Astrocyte of the hippocampus (primary cell): ENCODE measurements around the gene MOV10.

Experiments
- DNase-seq: peaks from one replicate; pipeline ENCODE4 v3.0.0; 2011; ENCODE audit warnings: low read depth, low spot score

Gene MOV10

DNA sequence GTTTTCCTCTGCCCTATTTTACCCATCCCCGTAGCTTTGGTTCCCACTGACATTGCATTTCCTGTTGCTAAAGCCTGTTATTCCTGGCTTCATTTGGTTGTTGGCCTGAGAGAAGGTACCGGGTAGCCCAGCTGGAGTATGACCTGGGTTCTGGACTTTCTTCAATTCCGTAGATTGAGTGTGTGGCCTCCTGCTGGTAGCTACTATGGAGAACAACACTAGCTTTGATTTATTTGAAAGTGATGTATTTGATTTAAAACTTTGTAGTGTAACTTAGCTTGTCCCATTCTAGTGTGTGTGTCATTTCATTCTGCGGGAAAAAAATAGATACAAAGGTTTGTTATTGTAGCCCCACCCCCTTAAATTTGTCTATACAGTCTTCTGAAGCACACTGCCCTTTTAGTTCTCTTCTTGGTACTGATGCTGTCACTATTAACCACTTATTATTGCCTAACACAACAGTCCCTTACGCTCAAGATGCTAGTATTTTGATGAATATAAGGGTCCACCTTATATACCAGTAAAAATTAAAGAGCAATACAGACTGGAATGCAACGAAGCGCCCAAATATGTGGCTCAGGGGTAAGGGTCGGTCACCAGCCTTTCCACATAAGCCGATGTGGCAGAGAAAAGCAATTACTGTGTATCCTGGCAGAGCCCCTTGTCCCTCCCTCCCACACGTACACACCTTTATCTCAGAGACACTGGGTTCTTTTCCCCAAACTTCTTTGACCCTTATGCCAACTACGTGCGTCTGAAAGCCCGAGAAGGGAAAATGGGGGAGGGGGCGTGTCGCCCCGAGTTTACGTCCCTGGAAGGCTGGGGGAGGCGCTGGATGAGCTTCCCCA, 643 bp upstream of the MOV10 start:
- DNase-seq, result peak; percentile 68

DNA sequence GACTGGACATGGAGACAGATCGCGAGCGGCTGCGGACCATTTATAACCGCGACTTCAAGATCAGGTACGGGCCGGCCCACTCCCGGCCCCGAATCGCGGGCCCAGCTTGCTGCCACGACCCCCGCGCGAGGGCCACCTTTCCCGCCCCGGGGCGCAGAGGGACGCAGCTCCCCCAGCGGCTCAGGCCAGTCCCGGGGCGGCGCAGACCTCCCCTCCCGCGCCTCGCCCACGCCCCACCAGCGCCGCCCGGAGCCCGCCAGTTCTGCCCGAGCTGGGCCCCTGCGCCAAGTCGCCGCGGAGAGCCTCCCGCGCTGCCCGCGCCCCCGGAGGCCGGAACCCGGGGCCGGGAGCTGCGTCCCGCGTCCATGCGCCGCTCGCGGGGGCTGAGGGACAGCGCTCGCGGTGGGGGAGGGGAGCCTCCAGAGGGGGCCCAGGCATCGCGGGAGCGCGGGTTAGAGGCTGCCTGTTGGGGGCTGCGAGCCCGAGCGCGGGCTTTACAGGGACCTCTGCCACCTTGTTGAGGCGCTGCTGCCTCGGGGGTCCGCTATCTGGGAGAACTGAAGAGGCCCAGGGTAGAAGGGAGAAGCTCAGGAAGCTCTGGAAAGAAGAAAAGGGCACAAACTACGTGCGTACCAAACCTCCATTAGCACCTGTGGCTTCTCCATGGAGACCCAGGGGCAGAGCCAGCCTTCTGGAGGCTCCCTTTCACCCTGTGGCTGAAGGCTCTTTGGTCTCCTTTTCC, 698 bp downstream of the MOV10 start:
- DNase-seq, result peak; percentile 79

DNA sequence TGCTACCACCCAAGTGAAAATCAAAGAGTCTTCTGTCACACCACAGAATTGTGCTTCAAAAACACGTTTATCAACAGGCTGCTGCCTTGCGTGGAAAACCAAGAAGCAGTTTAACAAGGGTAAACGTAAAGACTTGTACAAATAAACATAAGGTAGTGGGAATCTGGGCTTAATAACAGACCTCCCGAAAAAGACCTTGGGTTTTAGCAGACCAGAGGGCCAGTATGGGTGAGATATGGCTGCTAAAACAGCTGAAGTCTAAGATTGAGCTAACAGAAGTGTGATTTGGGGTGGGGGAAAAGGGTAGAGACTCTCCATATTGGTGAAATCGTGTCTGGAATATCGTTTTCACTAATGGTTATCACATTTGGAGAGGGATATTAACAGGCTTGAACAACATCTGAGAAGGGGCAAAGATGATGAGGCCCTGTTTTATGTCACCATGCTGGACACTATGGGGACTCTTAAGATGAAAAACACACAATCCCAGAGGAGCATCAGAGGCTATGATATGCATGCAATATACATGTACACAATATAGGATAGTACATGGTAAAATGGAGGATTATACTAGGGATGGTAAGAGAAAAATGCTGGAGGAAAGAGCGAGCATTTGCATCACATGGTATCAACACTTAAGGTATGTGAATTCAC, 1.4 kb downstream of the MOV10 start:
- no peak for DNase-seq

DNA sequence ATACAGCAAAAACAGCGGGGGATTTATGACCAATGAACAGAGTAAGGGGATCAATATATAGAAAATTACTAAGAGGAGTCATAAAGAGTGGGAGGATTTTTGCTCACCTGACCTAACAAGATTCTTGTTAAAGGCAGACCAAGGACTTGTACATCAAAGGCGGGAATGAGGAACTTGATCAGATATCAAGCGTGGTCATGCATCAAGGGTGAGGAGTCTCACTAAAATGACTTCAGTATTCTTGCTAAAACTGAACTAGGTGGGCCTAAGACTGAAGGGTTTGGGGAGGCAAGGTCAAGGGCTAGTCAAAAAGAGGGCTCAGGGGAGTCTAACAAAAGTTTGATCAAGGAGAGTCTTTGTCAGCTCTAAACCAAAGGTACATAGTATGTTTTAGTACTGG, 2.1 kb downstream of the MOV10 start:
- no peak for DNase-seq

DNA sequence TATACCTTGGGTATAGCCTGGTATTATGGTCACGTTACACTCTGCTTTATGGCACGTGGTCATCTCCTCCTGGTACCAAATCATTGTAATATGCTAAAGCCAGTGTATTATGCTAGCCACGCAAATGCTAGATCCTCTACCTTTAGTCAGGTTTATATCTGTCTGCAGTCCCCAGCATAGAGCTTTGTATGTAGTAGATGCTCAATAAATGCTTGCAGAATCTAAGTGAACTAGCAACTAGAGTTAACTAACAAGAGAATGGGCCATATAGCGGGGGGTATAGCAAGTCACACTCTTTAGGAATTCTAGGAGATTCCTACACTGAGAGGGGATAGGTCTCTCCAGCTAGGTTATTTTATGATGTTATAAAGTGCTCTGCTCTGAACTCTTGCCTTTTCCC, 3.0 kb downstream of the MOV10 start:
- no peak for DNase-seq

DNA sequence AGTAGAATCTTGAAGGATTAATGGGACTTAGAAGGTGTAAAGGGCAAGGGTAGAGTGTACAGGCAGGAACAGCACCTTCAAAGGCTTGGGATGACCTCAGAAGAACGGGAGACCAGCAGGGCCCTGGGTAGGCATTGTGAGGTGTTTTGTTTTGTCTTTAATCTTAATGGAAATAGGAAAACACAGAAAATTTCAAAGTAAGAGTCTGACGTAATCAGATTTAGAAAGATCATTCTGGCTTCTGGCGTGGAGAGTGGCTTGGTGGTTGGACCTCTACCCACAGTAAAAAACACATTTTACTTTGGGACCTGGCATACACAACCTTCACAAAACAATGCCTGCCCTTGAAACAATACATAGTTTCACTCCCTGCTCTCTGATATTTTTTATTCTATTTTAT, 4.1 kb downstream of the MOV10 start:
- no peak for DNase-seq

DNA sequence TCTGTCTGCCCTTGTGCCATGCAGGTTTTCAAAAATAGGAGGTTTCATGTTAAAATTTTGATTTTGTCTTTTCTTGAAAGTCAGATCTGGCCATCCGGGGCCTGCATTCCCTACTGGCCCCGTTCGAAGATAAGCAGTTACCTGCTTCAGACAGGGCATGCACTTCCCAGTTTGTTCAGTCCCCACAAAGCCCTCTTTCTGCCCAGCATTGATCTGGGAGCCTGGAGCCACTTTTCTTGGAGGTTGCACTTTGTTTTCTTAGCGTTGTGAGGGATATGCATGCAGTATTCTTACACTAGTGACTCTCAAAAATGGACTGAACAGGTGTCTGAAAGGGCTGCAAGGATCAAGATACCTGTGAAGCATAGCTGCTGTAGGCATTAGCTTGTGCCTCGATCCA, 11.5 kb downstream of the MOV10 start:
- no peak for DNase-seq

DNA sequence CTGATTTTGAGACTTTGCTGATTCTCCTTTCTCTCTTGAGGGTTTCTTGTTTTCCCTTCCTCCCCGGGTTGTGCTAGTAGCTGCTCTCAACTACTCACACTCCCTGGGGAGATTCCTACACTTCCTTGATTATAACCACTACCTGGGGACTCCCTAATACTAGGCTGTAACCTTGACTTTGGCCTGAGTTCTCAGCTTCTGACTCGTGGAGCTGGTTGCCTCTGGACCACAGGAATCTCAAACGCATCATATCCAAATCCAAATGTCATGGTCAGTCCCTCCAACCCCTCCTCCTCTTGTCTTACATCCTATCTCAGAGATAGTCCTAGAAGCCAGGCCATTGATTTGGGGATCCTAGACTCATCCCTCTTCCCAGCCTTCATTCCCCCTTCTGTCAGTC, 12.0 kb downstream of the MOV10 start:
- DNase-seq, result no peak

DNA sequence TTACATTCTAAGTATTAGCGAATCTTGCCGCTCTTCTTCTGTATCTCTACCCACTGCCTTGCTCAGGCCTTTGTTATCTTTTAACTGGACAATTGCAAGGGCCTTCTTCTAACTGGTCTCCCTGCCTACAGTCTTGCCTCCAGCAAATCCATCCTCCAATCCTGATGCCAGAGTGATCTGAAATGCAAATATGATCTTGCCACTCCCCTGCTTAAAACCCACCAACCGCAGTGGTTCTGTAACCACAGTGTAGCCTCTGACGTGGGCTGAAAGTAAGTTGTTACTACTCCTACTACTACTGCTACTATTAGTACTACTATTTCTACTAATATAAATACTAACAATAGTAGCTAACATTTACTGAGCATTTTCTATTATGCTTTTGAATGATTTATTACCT, 12.4 kb downstream of the MOV10 start:
- DNase-seq, result no peak

DNA sequence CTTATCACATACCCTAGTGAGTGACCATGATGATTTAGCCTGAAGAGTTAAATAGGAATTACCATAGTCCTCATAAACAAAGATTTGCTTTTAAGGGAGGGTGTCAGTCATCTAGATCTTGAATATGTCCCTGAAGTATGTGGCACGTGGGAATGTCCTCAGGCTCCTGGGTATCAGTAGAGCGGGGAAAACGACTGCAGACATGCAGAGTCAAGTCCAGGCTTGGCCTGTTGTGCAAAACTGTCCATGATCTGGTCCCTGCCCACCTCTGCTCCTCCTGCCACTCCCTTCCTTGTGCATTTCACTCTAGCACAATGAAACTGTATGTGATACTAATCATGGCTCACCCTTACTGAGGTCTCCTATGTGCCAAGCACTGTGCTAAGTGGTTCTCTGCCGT, 12.9 kb downstream of the MOV10 start:
- DNase-seq, result no peak

DNA sequence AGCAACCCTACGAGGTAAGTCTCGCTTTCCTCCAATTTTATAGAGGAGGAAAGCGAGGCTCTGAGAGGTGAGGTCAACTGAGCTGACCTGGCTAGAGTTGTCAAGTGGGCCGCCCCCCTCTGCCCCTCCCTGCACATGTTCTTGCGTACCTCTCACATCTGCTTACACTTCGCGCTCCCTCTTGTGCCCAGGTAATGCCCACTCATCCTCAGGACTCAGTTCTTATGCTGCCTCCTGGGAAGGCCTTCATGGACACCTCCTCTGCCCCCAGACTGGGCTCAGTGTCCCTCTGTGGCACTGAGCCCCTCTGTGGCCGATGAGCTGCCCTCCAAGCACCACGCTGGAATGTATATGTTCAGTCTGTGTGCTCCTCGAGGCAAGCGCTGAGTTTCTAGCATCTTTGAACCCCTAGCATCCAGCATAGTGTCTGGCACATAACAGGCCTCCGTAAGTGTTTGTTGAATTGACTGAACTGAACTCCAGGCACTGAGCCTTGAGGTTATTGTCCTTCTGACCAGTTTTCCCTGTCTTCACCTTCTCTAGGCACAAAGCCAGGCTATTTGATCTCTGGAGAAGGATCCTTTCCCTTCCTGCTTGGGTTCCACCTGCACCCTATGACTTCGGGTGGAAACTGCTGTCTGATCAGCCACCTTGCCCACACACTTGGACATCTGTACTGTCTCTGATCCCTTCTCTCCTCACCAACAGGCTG, 13.5 kb downstream of the MOV10 start:
- no peak for DNase-seq

DNA sequence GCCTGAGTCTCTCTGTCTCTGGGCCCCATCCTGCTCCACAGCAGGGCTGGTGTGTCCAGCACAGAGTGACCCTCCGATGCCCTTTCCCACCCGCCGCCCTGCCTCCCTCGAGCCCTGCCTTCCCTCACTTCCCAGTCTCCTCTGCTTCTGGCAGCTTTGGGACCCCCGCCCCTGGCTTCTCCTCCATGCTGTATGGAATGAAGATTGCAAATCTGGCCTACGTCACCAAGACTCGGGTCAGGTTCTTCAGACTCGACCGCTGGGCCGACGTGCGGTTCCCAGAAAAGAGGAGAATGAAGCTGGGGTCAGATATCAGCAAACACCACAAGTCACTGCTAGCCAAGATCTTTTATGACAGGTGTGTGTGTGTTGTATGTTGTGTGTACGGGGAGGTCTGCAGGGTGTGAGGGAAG, 14.3 kb downstream of the MOV10 start:
- DNase-seq, result no peak

DNA sequence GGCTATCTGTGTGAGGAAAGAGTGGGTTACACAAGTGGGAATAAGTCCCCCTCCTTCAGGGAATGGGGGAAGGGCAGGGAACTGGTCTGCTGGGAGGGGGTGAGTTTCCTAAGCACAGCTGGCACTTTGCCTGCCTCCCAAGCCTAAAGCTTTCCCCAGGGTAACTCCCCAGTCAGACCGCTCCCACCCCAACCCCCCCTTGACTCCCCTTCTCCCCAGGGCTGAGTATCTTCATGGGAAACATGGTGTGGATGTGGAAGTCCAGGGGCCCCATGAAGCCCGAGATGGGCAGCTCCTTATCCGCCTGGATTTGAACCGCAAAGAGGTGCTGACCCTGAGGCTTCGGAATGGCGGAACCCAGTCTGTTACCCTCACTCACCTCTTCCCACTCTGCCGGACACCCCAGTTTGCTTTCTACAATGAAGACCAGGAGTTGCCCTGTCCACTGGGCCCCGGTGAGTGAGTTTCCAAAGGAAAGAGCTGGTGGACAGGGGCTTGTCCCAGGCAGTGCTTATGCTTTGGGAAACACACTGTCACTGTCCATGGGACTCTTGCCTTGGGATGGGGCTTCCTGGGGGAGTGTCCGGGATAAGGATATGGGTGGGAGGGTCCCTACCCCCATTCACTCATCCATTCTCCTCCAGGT, 14.9 kb downstream of the MOV10 start:
- DNase-seq, result no peak

DNA sequence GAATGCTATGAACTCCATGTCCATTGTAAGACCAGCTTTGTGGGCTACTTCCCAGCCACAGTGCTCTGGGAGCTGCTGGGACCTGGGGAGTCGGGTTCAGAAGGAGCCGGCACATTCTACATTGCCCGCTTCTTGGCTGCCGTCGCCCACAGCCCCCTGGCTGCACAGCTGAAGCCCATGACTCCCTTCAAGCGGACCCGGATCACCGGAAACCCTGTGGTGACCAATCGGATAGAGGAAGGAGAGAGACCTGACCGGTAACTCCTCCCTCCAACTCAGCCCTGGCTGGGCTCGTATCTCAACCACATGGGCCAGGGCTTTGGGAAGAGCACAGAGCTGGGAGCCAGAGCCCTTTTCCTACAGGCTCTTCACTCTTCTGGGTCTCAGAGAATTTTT, 15.4 kb downstream of the MOV10 start:
- no peak for DNase-seq

DNA sequence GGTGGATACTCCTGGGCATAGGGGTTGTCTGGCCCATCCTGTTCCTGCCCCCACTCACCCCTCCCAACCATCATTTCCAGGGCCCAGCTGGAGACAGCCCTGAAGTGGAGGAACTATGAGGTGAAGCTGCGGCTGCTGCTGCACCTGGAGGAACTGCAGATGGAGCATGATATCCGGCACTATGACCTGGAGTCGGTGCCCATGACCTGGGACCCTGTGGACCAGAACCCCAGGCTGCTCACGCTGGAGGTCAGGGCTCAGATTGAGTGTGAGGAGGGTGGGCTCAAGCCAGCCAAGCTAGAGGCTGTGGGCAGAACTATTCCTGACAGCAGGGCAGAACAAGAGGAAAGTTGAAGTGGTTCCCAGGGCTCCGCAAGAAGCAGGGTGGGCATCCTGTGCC, 18.2 kb downstream of the MOV10 start:
- DNase-seq, result no peak

DNA sequence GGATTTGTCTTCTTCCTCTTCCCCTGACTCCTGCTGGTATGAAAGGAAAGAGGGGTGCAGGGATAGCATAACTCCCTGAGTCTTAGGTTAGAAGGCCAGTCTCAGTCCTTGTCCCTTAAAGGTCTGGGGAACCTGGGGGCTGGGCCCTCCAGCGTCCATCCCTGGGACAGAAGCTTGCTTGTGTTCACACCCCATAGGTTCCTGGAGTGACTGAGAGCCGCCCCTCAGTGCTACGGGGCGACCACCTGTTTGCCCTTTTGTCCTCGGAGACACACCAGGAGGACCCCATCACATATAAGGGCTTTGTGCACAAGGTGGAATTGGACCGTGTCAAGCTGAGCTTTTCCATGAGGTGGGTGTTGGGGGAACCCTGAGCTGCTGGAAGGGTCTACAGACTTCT, 19.4 kb downstream of the MOV10 start:
- no peak for DNase-seq

DNA sequence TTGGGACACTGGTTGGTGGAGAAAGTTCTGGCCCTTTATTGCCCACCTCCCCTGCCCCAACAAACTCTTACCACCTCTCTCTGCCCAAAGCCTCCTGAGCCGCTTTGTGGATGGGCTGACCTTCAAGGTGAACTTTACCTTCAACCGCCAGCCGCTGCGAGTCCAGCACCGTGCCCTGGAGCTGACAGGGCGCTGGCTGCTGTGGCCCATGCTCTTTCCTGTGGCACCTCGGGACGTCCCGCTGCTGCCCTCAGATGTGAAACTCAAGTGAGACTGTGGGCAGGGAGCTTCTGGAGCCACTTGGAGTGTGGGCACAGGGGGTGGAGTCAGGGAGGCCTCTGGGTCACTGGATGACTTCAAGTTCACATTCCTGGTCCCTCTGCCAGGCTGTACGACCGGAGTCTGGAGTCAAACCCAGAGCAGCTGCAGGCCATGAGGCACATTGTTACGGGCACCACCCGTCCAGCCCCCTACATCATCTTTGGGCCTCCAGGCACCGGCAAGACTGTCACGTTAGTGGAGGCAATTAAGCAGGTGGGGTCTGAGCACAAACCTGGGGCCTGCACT, 20.0 kb downstream of the MOV10 start:
- no peak for DNase-seq

DNA sequence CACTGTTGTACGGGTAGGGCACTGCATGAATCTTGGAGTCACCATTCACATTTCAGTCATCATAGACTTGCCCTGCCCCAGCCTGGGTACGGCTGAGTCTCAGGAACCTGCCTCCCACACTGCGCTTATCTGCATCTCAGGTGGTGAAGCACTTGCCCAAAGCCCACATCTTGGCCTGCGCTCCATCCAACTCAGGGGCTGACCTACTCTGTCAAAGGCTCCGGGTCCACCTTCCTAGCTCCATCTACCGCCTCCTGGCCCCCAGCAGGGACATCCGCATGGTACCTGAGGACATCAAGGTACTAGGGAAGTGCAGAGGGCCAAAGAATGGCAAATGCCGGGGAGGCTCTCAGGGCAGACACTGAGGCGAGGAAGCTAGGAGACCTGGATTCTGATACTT, 20.8 kb downstream of the MOV10 start:
- no peak for DNase-seq

DNA sequence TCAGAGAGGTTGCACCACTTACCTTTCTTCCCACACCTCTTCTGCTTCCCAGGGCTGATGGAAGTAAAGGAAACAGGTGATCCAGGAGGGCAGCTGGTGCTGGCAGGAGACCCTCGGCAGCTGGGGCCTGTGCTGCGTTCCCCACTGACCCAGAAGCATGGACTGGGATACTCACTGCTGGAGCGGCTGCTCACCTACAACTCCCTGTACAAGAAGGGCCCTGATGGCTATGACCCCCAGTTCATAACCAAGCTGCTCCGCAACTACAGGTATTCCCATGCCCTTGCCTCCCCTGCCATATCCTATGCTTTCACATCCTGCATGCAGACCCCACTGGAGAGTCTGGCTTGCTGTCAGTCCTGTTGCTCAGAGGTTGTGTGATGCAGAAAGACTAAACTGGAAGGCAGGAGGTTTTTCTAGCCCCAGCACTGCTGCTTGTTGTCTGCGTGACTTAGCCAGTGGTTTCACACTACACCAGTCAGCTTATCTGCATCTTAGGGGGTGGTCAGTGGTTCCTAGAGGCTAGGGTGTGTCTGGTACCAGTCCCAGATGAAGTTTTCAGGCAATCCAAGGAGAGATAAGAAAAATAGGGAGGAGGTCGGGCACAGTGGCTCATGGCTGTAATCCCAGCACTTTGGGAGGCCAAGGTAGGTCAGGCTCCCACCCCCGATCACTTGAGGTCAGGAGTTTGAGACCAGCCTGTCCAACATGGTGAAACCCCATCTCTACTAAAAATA, 22.3 kb downstream of the MOV10 start:
- DNase-seq, result no peak

DNA sequence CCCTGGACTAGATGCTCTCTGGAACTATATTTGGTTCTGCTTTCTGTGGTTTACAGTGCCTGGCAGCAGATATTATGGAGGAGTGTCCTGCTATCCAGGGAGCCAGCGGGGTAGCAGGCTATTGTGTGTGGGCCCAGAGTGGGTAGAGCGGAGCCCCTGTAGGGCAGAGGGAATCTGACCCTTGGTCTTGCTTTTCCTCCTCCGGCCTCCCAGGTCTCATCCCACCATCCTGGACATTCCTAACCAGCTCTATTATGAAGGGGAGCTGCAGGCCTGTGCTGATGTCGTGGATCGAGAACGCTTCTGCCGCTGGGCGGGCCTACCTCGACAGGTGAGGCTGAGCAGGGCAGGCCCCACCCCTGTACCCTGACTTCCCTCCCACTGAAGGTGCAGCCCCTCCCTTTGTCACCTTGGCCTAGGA, 23.3 kb downstream of the MOV10 start:
- DNase-seq, result no peak
